DND-41 (cell line): Measurements from ENCODE around the gene TEAD1.

ENCODE experiments used
- ATAC-seq: fragments of 200-7000 bp; cut with Tn5 transposase; 3 replicates; pipeline ENCODE4 v1.9.1; 2021; ENCODE audit warnings: low read depth; ENCODE audit not compliant: insufficient read depth
- DNase-seq: peaks from one replicate; pipeline ENCODE4 v3.0.0-alpha.2; 2020
- H2AFZ ChIP-seq: 2 replicates; pipeline ENCODE4 v1.6.0; 2012; ENCODE audit warnings: low read depth, low read length
- H3K27ac ChIP-seq: 2 replicates; pipeline ENCODE4 v1.5.1; 2012; ENCODE audit warnings: low read length, inconsistent platforms
- H3K27me3 ChIP-seq: fragments of 200-600 bp; sonication (generic); 2 replicates; pipeline ENCODE4 v1.6.0; 2012; ENCODE audit warnings: low read length, mild to moderate bottlenecking, inconsistent platforms; ENCODE audit not compliant: insufficient read depth, poor library complexity
- H3K36me3 ChIP-seq: 2 replicates; pipeline ENCODE4 v1.5.1; 2012; ENCODE audit warnings: low read length, inconsistent platforms; ENCODE audit not compliant: insufficient read depth
- H3K4me1 ChIP-seq: 2 replicates; pipeline ENCODE4 v1.5.1; 2012; ENCODE audit warnings: mild to moderate bottlenecking, low read length; ENCODE audit not compliant: insufficient read depth
- H3K4me2 ChIP-seq: 2 replicates; pipeline ENCODE4 v1.6.0; 2012; ENCODE audit warnings: mild to moderate bottlenecking, moderate library complexity, low read length, inconsistent platforms; ENCODE audit not compliant: insufficient read depth
- H3K4me3 ChIP-seq, 2 experiments: fragments of 200-600 bp in 1 of 2; shearing (Covaris generic) in 1 of 2; 2 replicates each; pipeline ENCODE4 v1.5.1; 2012 to 2016; ENCODE audit warnings: inconsistent platforms in 2 of 2, low read length in 2 of 2, mild to moderate bottlenecking in 2 of 2, low read depth in 1 of 2, moderate library complexity in 1 of 2
- H3K79me2 ChIP-seq: 2 replicates; pipeline ENCODE4 v1.6.0; 2012; ENCODE audit warnings: low read length, inconsistent platforms; ENCODE audit not compliant: insufficient read depth
- H3K9ac ChIP-seq: 2 replicates; pipeline ENCODE4 v1.6.0; 2012; ENCODE audit warnings: low read depth, mild to moderate bottlenecking, inconsistent platforms, low read length, moderate library complexity
- H3K9me3 ChIP-seq: 2 replicates; pipeline ENCODE4 v1.5.1; 2012; ENCODE audit warnings: low read length, moderate library complexity, mild to moderate bottlenecking, inconsistent platforms; ENCODE audit not compliant: insufficient read depth, severe bottlenecking
- H4K20me1 ChIP-seq: 2 replicates; pipeline ENCODE4 v1.6.0; 2012; ENCODE audit warnings: low read length; ENCODE audit not compliant: insufficient read depth
- CTCF ChIP-seq: IDR thresholded peaks from 2 replicates; pipeline ENCODE4 v1.5.1; 2012; ENCODE audit warnings: borderline replicate concordance, low read length, moderate library complexity, mild to moderate bottlenecking; ENCODE audit not compliant: poor library complexity, severe bottlenecking; ENCODE audit errors: extremely low read depth
- EZH2 ChIP-seq: IDR thresholded peaks from 3 replicates; pipeline ENCODE4 v1.6.1; 2012; ENCODE audit warnings: borderline replicate concordance, low read depth, mild to moderate bottlenecking, moderate library complexity, low read length, inconsistent platforms; ENCODE audit not compliant: severe bottlenecking

The TEAD1 gene

DNA sequence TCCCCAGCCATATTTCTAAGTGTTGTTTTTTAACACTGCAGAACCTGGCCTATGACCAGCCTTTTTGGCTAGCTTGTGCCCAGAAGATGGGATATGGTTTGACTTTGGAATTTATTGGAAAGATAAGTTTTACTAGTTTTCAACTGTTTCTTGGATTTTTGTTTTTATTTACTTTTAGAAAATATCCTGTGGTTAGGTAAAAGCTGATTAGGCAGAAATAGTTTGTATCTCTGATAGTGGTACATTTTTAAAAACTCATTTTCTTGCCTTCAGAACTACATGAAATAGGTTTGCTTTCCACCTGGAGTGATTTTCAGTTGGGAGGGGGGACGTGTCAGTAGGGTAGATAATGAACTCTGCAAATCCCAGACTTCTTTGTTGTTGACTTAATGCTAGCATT is 243.6 kb downstream of the TEAD1 start:
- DNase-seq (no peak), ATAC-seq (no peak)
- Histone ChIP-seq H3K79me2 (no peaks in the 10 kb centered on the region), H3K4me3 (no peak overlapping the region), H2AFZ (no peak overlapping the region), H3K9ac (no peak overlapping the region), H3K4me1 (no peaks in the 10 kb centered on the region), H3K36me3 (no peaks in the 10 kb centered on the region), H3K27me3 (peaks cover 4% of the 10 kb centered on the region), H4K20me1 (no peaks in the 10 kb centered on the region), H3K9me3 (no peaks in the 10 kb centered on the region), H3K27ac (no peak overlapping the region), H3K4me2 (no peak overlapping the region)
- no peak for TF ChIP-seq EZH2
- no peak for TF ChIP-seq CTCF

- Histone ChIP-seq H3K4me1 (no peaks in the 10 kb centered on the region), H3K79me2 (no peaks in the 10 kb centered on the region), H3K4me2 (no peak overlapping the region), H3K9ac (no peak overlapping the region), H3K4me3 (no peak overlapping the region), H2AFZ (no peak overlapping the region), H3K27ac (no peak overlapping the region), H3K9me3 (no peaks in the 10 kb centered on the region), H3K36me3 (no peaks in the 10 kb centered on the region), H4K20me1 (no peaks in the 10 kb centered on the region), H3K27me3 (peaks cover 2% of the 10 kb centered on the region)
- TF ChIP-seq CTCF (no peak), EZH2 (no peak)
- DNase-seq (no peak), ATAC-seq (no peak)
Observed at GRCh38 chr11:12918667-12919066, 244.4 kb downstream of the TEAD1 start.

- no peak overlapping the region for H3K9ac ChIP-seq
- no peak overlapping the region for H3K4me3 ChIP-seq
Observed at GRCh38 chr11:12922418-12922817, 248.2 kb downstream of the TEAD1 start.

More at GRCh38 chr11:12922418-12922817, 248.2 kb downstream of the TEAD1 start:
- H3K27ac ChIP-seq = no peak overlapping the region
- H3K4me1 ChIP-seq = no peaks in the 10 kb centered on the region
- no peak for ATAC-seq
- peaks cover 3% of the 10 kb centered on the region for H3K27me3 ChIP-seq
- DNase-seq = no peak
- no peak overlapping the region for H3K4me2 ChIP-seq
- no peaks in the 10 kb centered on the region for H3K79me2 ChIP-seq
- H2AFZ ChIP-seq = no peak overlapping the region
- TF ChIP-seq EZH2 = no peak
- no peak for TF ChIP-seq CTCF
- H3K9me3 ChIP-seq = no peaks in the 10 kb centered on the region
- H3K36me3 ChIP-seq = no peaks in the 10 kb centered on the region
- H4K20me1 ChIP-seq = no peaks in the 10 kb centered on the region
